Measurements from ENCODE around the gene MGRN1. TPM values are rescaled to one million over a fixed set of nuclear protein-coding genes. Genes with fewer than 3 reads are reported as not detected.

MGRN1 gene
- total RNA-seq, 1 donor from 2014 or later, result 40.8 TPM

- H3K27ac ChIP-seq, result no peak overlapping the region
- no peak for DNase-seq (ENCODE audit: extremely low spot score in 2 of 2)
- no peaks in the 10 kb centered on the region for H3K9me3 ChIP-seq
- no peaks in the 10 kb centered on the region for H3K27me3 ChIP-seq
- H3K4me1 ChIP-seq, result peaks cover 26% of the 10 kb centered on the region
- intact Hi-C loops (cut with DNase I), result no loop called here
- TF ChIP-seq POLR2A (IDR thresholded peaks at IDR 0.05), result no peak
- no peak for TF ChIP-seq POLR2AphosphoS5 (IDR thresholded peaks at IDR 0.05; ENCODE audit: insufficient read depth in 1 of 2, low read depth in 1 of 2)
- H3K4me3 ChIP-seq, result no peak overlapping the region
- H3K36me3 ChIP-seq, result peaks cover 0 to 34% of the 10 kb centered on the region in 2 donors
Measured at GRCh38 chr16:4664538-4665418, 40.2 kb downstream of the MGRN1 start.

GRCh38 chr16:4666537-4667202 is 42.0 kb downstream of the MGRN1 start:
- TF ChIP-seq POLR2AphosphoS5 (IDR thresholded peaks at IDR 0.05; ENCODE audit: insufficient read depth in 1 of 2, low read depth in 1 of 2), result no peak
- TF ChIP-seq CTCF (IDR thresholded peaks at IDR 0.05), result no peak
- no peak for TF ChIP-seq POLR2A (IDR thresholded peaks at IDR 0.05)
- Histone ChIP-seq H3K4me3 (no peak overlapping the region), H3K9me3 (no peaks in the 10 kb centered on the region), H3K27me3 (no peaks in the 10 kb centered on the region), H3K27ac (no peak overlapping the region), H3K4me1 (peaks cover 17% of the 10 kb centered on the region), H3K36me3 (peaks cover 0 to 35% of the 10 kb centered on the region in 2 donors)
- no peak for DNase-seq (ENCODE audit: extremely low spot score in 2 of 2)
- intact Hi-C loops (cut with DNase I), result no loop called here

- peaks cover 17% of the 10 kb centered on the region for H3K4me1 ChIP-seq
- peaks cover 0 to 35% of the 10 kb centered on the region in 2 donors for H3K36me3 ChIP-seq
- intact Hi-C loops (cut with DNase I), result no loop called here
- no peaks in the 10 kb centered on the region for H3K27me3 ChIP-seq
- H3K4me3 ChIP-seq, result no peak overlapping the region
- no peaks in the 10 kb centered on the region for H3K9me3 ChIP-seq
- DNase-seq (ENCODE audit: extremely low spot score in 2 of 2), result no peak
- TF ChIP-seq CTCF (IDR thresholded peaks at IDR 0.05) (no peak), POLR2A (IDR thresholded peaks at IDR 0.05) (no peak), POLR2AphosphoS5 (IDR thresholded peaks at IDR 0.05; ENCODE audit: insufficient read depth in 1 of 2, low read depth in 1 of 2) (no peak)
- no peak overlapping the region for H3K27ac ChIP-seq
Measured at GRCh38 chr16:4667203-4667963, 42.8 kb downstream of the MGRN1 start.

- Histone ChIP-seq H3K4me3 (no peak overlapping the region), H3K9me3 (no peaks in the 10 kb centered on the region), H3K4me1 (peaks cover 17% of the 10 kb centered on the region), H3K27ac (no peak overlapping the region), H3K36me3 (peaks cover 0 to 42% of the 10 kb centered on the region in 2 donors), H3K27me3 (no peaks in the 10 kb centered on the region)
- intact Hi-C loops (cut with DNase I), result no loop called here
- TF ChIP-seq POLR2A (IDR thresholded peaks at IDR 0.05) (no peak), CTCF (IDR thresholded peaks at IDR 0.05) (no peak), POLR2AphosphoS5 (IDR thresholded peaks at IDR 0.05; ENCODE audit: insufficient read depth in 1 of 2, low read depth in 1 of 2) (no peak)
- no peak for DNase-seq (ENCODE audit: extremely low spot score in 2 of 2)
Measured at GRCh38 chr16:4668313-4668960, 43.8 kb downstream of the MGRN1 start.
